Measurements from ENCODE around the gene POPDC2. TPM values are rescaled to one million over a fixed set of nuclear protein-coding genes. Genes with fewer than 3 reads are reported as not detected.

The POPDC2 gene
- total and polyA plus RNA-seq, 8 donors: 1.3 to 6.6 (median 4.8) TPM

DNA sequence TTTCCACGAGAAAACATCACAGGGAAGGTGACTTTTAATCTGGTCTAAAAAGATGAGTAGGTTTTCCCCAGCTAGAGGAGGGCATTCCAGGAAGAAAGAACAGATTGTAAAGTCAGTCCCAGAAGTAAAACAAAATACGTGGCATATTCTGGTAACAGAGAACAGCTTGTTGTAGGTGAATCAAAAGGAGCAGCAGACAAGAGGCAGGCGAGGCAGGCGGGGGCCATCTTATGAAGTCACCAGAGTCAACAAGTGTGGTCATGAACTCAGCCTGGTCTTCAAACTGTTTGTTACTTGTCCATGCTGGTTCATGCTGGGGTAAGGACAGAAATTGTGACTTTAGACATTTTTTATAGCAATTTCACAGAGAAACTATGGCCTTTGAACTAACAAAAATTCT lies 4.0 kb upstream of the POPDC2 start:
- no peaks in the 10 kb centered on the region for H3K9me3 ChIP-seq
- TF ChIP-seq, protein P1, sequence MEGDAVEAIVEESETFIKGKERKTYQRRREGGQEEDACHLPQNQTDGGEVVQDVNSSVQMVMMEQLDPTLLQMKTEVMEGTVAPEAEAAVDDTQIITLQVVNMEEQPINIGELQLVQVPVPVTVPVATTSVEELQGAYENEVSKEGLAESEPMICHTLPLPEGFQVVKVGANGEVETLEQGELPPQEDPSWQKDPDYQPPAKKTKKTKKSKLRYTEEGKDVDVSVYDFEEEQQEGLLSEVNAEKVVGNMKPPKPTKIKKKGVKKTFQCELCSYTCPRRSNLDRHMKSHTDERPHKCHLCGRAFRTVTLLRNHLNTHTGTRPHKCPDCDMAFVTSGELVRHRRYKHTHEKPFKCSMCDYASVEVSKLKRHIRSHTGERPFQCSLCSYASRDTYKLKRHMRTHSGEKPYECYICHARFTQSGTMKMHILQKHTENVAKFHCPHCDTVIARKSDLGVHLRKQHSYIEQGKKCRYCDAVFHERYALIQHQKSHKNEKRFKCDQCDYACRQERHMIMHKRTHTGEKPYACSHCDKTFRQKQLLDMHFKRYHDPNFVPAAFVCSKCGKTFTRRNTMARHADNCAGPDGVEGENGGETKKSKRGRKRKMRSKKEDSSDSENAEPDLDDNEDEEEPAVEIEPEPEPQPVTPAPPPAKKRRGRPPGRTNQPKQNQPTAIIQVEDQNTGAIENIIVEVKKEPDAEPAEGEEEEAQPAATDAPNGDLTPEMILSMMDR (IDR thresholded peaks at IDR 0.05): no peak

DNA sequence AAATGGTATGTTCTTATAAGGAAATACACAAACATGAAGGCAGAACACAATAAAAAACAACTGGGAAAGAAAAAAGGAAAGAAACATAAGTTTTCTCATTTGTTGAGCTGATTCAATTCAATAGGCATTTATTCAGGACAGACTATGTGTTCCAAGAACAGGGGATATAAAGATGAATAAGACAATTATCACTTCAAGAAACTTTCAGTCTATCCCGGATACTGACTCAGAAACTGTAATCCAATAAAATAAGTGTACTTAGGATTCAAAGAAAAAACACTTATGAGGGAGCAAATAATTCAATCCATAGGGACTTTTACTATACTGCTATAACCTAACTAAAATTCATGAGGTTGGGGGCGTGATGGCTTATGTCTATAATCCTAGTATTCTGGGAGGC lies 3.5 kb upstream of the POPDC2 start:
- no peak for ATAC-seq
- no peak overlapping the region for H3K27ac ChIP-seq

More for the DNA sequence above, 4.0 kb upstream of the POPDC2 start:
- no peak for DNase-seq
- Histone ChIP-seq H3K27me3 (no peaks in the 10 kb centered on the region), H3K4me1 (peaks cover 7 to 16% of the 10 kb centered on the region in 2 donors), H3K4me3 (no peak overlapping the region), H3K36me3 (peaks cover 0 to 25% of the 10 kb centered on the region in 2 donors), H3K27ac (no peak overlapping the region)
- no peak for ATAC-seq
- intact Hi-C loops (cut with DNase I): no loop called here

DNA sequence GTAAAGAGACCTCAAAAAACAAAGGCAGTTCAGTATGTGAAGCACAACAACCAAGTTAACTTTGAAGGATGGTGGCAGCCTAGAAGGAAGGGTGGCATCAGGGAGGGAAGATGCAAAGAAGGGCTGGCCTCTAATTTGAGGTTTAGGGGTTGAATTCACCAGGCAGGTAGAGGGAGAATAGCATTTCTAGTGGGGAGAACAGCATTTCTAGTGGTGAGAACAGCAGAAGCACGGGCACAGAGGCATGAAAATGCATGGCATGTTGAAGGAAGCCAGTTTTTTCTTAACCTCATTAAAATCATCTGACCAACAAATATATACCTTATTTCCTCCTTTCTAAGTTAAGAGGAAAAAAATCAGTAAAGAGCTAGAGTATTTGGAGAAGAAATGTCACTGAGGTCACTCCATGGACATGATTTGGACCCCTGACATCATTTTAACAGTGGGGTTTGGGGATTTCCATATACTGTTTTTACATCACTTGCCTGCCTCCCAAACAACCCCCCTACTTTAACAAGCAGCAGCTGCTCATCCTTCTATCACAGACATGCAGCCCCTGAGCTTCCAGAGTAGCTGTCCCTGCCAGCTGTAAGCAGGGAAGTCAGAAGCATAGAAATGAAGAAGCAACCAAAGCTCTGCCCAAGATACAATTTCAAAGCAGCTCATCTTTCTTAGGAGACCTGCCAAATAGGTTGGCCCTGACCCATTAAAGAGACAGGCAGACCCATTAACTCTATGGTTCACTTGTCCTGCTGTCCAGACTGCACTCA lies 2.4 kb upstream of the POPDC2 start:
- Histone ChIP-seq H3K9me3 (no peaks in the 10 kb centered on the region), H3K4me1 (peaks cover 4 to 16% of the 10 kb centered on the region in 2 donors), H3K4me3 (no peak overlapping the region), H3K27ac (no peak overlapping the region), H3K36me3 (peaks cover 0 to 10% of the 10 kb centered on the region in 2 donors), H3K27me3 (no peaks in the 10 kb centered on the region)
- intact Hi-C loops (cut with DNase I): no loop called here
- DNase-seq (no peak), ATAC-seq (peak; percentile 20)
- TF ChIP-seq, protein P1 (IDR thresholded peaks at IDR 0.05): no peak

More for the DNA sequence above, 3.5 kb upstream of the POPDC2 start:
- no peak for DNase-seq
- TF ChIP-seq, protein P1 (IDR thresholded peaks at IDR 0.05): no peak
- H3K9me3 ChIP-seq: no peaks in the 10 kb centered on the region
- intact Hi-C loops (cut with DNase I): no loop called here
- H3K4me1 ChIP-seq: peaks cover 7 to 16% of the 10 kb centered on the region in 2 donors
- peaks cover 0 to 20% of the 10 kb centered on the region in 2 donors for H3K36me3 ChIP-seq
- H3K27me3 ChIP-seq: no peaks in the 10 kb centered on the region
- H3K4me3 ChIP-seq: no peak overlapping the region

DNA sequence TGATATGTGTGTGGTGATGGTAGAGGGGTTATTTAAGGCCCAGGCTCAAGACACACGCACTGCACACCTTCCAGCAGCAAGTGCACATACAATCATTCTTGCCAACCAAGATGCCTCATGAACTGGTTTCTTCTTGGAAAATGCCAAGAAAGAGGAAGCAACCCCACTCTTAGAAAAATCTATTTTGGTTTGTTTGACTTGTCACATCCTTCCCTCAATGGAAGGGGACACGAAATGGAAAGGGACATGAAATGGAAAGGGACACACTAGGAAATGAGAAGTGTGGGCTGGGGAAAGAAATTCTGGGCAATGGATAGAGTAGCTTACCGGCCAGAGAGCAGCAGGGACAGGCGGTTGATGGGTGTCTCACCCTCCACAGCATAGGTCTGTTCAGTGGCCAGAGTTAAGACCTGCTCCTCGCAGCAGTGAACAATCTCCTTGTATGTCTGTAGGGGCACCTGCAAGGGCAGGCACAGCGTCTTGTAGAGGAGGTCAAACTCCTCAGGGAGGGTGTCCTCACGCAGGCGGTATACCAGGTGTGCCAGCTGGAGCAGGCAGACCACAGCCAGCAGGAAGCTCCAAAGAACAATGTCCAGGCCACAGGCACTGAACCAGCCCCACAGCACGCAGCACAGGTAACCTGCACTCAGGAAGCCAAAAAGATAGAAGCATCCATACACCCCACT lies 640 bp downstream of the POPDC2 start:
- no peaks in the 10 kb centered on the region for H3K9me3 ChIP-seq
- H3K4me1 ChIP-seq: peaks cover 4 to 15% of the 10 kb centered on the region in 2 donors
- no peak for ATAC-seq
- intact Hi-C loops (cut with DNase I): no loop called here
- DNase-seq: no peak
- no peaks in the 10 kb centered on the region for H3K36me3 ChIP-seq
- no peaks in the 10 kb centered on the region for H3K27me3 ChIP-seq
- no peak overlapping the region for H3K27ac ChIP-seq
- TF ChIP-seq, protein P1 (IDR thresholded peaks at IDR 0.05): no peak
- H3K4me3 ChIP-seq: no peak overlapping the region

DNA sequence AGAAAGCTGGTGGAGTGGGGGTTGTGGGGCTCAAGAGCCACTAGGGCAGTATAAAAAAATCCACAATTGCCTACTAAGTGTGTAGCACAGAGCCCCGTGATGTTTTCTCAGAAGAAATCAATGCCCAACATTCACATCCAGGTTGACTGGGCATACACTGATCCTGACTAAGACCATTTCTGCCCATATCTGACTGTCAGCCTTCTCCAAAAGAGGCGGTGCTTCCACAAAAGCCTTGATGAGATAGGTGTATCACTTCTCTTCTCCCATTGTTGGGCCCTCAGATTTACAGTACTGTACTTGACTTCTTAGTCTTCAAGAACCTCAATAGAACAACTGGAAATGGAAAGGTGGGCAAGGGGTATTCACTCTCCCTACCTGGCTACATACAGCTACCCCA lies 1.4 kb downstream of the POPDC2 start:
- Histone ChIP-seq H3K4me1 (peaks cover 4 to 13% of the 10 kb centered on the region in 2 donors), H3K9me3 (no peaks in the 10 kb centered on the region), H3K4me3 (no peak overlapping the region), H3K27ac (no peak overlapping the region), H3K36me3 (no peaks in the 10 kb centered on the region), H3K27me3 (no peaks in the 10 kb centered on the region)
- intact Hi-C loops (cut with DNase I): no loop called here
- DNase-seq (no peak), ATAC-seq (no peak)
- TF ChIP-seq, protein P1 (IDR thresholded peaks at IDR 0.05): no peak
